GDM1 (cell line): ENCODE results near the gene MTERF2.

ENCODE experiments used
- DNase-seq: peaks from one replicate; lab custom pipeline; 2025; lab: John Stamatoyannopoulos, UW

Gene MTERF2

DNA sequence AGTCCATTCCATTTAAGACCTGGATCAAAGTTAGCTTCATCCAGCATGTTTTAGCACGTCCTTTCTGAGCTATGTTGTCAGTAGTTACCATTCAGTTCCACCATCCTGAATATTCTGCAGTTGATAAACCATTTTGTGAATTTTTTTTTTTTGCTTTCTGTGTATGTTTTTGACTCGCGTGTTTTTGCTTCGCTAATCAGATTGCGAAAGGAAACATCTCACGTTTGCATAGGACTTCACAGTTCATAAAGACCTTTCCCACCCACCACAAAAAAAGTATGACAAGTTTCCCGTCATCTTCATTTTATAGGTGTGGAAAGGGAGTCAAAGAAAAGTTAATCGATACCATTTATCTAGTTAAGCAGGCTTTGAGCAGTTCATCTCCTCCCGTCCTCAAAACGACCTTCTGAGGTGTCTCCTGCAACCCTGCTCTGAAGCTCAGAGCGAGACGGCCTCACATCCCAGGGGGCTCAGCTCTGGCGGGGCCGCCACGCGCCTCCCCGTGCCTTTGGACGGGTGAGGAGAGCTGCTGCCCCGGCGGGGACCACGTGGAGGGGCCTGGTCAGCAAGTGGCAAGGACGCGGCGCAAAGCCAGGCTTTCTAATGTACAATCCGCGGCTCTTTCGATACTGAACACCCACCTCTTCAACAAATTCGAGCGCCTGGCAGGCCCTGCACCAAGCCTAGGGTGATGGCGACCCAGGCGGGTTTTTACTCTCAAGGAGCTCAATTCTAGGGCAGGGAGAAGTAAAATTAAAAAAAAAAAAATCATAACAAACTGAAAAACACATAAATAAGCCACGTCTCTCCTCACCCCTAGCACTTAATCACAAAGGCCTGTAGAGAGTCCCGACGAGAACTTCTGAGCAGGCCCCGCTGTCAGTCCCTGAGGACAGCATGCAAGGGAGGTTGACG is 32.2 kb downstream of the MTERF2 start:
- no peak for DNase-seq

DNA sequence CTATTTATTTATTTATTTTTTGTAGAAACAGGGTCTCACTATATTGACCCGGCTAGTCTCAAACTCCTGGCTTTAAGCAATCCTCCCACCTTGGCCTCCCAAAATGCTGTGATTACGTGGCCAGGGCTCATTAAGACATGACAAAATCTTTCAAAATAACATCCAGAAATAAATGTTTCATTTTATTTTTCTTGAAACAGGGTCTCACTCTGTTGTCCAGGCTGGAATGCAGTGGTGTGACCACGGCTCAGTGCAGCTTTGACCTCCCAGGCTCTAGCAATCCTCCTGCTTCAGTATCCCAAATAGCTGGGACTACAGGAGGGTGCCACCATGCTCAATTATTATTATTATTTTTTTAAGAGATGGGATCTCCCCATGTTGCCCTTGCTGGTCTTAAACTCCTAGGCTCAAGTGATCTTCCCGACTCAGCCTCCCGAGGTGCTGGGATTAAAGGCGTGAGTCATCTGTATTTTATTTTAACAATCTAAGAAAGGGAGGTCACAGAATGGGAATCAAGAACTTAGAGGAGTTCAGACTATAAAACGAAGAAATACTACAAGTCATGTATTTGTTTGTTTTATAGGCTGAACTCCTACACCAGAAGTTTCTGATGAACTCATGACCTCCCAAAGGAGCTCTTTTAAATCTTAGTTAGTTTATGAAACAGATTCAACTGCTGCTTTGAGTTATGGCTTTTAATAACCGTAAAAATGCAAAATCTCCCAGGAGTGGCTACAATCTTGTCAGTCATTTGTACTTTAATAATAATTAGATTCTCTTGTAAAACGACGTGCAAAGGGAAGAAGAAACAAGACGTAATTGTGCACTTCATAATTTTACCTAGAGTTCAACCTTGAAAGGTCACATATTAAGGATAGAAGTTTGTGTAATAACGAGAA is 33.3 kb downstream of the MTERF2 start:
- DNase-seq, result no peak

DNA sequence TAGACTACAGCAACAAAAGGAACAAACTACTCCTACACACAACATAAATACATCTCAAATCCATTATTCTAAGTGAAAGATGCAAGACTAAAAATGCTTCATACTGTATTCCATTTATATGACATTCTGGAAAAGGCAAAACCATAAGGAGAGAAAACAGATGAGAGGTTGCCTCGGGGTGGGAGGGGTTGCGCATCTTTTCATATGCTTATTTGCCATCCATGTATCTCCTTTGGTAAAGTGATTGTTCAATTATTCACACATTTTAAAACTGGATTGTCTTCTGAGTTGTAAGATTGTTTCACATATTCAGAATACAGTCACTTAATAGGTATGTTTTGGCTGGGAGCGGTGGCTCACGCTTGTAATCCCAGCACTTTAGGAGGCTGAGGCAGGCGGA is 36.4 kb downstream of the MTERF2 start:
- DNase-seq, result no peak

DNA sequence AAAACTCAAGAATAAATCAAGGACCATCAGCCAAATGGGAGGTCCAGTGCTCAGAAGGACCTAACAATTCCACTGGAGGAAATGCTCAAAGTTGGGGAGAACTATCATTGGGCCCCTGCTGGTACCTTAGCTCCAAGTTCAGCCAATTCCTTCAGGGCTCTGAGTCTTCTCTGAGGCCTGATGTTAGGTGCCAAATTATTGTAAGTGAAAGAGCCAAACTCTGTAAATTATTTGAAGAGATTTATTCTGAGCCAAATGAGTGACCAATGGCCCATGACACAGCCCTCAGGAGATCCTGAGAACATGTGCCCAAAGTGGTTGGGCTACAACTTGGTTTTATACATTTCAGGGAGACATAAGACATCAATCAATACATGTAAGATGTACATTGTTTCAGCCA is 39.5 kb downstream of the MTERF2 start:
- no peak for DNase-seq

DNA sequence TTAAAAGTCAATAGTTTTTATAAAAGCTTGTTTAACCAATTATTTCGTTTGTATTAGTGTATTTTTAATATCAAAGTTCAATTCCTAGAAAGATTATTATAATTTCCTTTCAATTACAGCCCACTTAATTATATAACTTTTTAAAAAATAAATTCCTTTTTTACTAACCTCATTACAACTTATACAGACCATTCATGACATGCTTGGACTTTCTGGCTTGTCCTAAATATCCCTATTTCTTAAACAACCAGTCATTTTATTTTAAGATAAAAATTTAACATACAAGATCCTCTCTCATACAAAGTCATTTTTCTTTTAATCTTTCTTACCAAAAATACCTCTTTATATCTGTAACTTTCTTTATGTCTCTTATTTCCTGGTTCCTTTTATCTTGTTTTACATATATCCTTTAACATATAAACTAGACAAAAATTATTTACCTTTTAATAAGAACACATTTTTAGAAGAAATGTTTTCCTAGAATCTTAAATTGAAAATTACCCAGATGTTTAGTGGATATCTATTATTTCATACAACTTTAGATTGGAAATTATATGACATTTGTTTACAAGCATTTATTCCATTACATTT is 41.6 kb downstream of the MTERF2 start:
- DNase-seq, result no peak

DNA sequence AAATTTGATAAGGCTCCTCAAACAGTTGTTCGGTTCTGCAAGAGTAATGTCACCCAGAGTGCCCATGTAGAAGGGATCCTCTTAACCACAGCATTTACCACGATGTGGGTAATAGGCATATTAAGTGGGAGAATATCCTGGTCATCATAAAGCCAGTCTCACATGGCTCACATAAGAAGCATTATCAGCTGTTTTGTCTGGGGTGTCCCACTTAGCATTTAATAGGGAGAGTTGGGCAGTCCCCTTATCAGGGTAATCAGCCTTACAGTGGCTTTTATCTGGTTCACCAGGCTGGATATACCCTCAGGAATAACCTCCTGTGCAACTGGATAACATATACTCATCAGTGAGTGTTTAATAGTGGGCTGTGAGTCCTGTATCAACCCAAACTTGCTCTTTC is 44.2 kb downstream of the MTERF2 start:
- no peak for DNase-seq

DNA sequence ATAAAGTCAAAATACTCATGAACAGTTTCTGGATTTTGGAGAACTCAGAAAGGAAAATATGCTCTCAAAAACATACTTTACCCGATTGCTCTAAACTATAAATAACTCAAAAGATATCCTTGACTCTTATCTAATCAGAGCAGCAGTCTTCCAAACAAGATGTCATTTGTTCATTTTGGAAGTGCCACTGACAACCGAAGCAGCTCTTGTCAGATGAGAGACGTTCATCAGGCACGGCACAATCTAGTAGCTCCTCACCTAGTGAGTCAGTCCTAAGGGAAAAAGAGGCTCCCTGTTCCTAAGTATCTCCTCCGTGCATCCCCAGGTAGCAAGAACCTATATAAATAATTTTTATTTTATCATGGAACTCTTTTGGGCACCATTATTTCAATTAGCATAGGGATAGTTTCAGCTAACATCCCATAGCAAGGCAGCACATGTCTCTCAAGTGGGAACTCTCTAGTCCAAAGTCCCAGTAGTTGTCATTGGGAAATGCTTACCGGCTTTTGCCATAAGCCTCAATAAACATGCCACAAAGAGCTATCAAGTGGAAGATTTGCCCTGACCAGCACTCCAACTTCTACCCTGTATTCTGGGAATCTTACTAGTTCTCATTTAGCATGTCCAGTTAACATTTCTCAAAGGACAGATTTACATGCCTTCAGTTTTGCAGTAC is 45.3 kb downstream of the MTERF2 start:
- DNase-seq, result no peak

DNA sequence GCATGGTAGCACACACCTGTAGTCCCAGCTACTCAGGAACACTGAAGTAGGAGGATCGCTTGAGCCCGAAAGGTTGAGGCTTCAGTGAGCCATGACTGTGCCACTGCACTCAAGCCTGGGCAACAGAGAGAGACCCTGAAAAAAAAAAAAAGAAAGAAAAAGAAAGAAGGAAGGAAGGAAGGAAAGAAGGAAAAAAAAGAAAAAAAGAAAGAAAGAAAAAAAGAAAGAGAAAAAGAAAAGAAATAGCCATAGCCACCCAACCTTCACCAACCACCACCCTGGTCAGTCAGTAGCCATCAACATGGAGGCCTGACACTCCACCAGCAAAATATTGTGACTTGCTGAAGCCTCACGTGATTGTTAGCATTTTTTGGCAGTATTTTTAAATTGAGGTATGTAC is 52.7 kb downstream of the MTERF2 start:
- DNase-seq, result no peak
